Activated CD8-positive, alpha-beta T cell treated with anti-CD3 and anti-CD28 coated beads for 36 hours (primary cell): ENCODE data around the gene ZBTB8B. TPM values are rescaled to one million over a fixed set of nuclear protein-coding genes. Genes with fewer than 3 reads are reported as not detected.
"Not testable (repeated sequence)": the region's sequence is repeated elsewhere in the genome, so short reads cannot be mapped to it uniquely, and the experiment has no call there.

Experiments used
- ATAC-seq: fragments of 200-7000 bp; cut with Tn5 transposase; one replicate; pipeline ENCODE4 v1.10.0; 2021; ENCODE audit warnings: mild to moderate bottlenecking, moderate library complexity
- CTCF ChIA-PET: fragments of 350-600 bp; sonication (Branson Sonifier 250); formaldehyde crosslinking; loops from one replicate; lab custom pipeline; 2021; ENCODE audit warnings: antibody characterized with exemption; lab: Charles Lee
- POLR2A ChIA-PET: fragments of 350-600 bp; sonication (Branson Sonifier 250); formaldehyde crosslinking; loops from one replicate; lab custom pipeline; 2021; ENCODE audit warnings: antibody characterized with exemption; lab: Charles Lee
- DNase-seq: peaks from one replicate; pipeline ENCODE4 v3.0.0-alpha.2; 2020
- H3K27ac Mint-ChIP-seq: one replicate; pipeline ENCODE4 v1.8.0; 2021; ENCODE audit warnings: mild to moderate bottlenecking, mixed read lengths
- H3K27me3 Mint-ChIP-seq: one replicate; pipeline ENCODE4 v1.8.0; 2021; ENCODE audit warnings: mixed read lengths
- H3K36me3 Mint-ChIP-seq: one replicate; pipeline ENCODE4 v1.8.0; 2021; ENCODE audit warnings: low read depth, mixed read lengths
- H3K4me1 Mint-ChIP-seq: one replicate; pipeline ENCODE4 v1.8.0; 2021; ENCODE audit warnings: low read depth, mixed read lengths
- H3K4me3 Mint-ChIP-seq: one replicate; pipeline ENCODE4 v1.8.0; 2021; ENCODE audit warnings: mild to moderate bottlenecking, moderate library complexity, mixed read lengths
- H3K9me3 Mint-ChIP-seq: one replicate; pipeline ENCODE4 v1.8.0; 2021; ENCODE audit warnings: mixed read lengths
- CTCF ChIP-seq: fragments of 200-600 bp; IDR thresholded peaks from one replicate; pipeline ENCODE4 v1.8.0; 2022; ENCODE audit warnings: antibody characterized with exemption, mild to moderate bottlenecking
- intact Hi-C: fragments of 100-400 bp; cut with micrococcal nuclease; formaldehyde crosslinking; loops from one replicate; pipeline ENCODE4 v1.10.0; 2022
- total RNA-seq, 2 experiments: library from RNA; stranded (reverse); gene quantifications; one replicate each; pipeline ENCODE4 v1.2.3, GENCODE V29; 2021

Gene ZBTB8B
- total RNA-seq, 2 experiments from 2014 or later, result not detected

GRCh38 chr1:32431736-32432400 is 33.0 kb upstream of the ZBTB8B start:
- ChIA-PET POLR2A (no interaction called here), CTCF (no interaction called here)
- Mint-ChIP-seq H3K27ac (no peak overlapping the region), H3K27me3 (peaks cover 33% of the 10 kb centered on the region), H3K4me3 (no peak overlapping the region), H3K36me3 (no peaks in the 10 kb centered on the region), H3K4me1 (no peaks in the 10 kb centered on the region), H3K9me3 (no peaks in the 10 kb centered on the region)
- TF ChIP-seq CTCF, result no peak
- DNase-seq, result no peak
- intact Hi-C loops, result no loop called here
- no peak for ATAC-seq

- Mint-ChIP-seq H3K36me3 (no peaks in the 10 kb centered on the region), H3K4me1 (no peaks in the 10 kb centered on the region), H3K9me3 (peaks cover 5% of the 10 kb centered on the region), H3K4me3 (no peak overlapping the region), H3K27ac (no peak overlapping the region), H3K27me3 (peaks cover 22% of the 10 kb centered on the region)
- DNase-seq (no peak), ATAC-seq (no peak)
- TF ChIP-seq CTCF, result no peak
- POLR2A ChIA-PET, result no interaction called here
- intact Hi-C loops, result no loop called here
- CTCF ChIA-PET, result no interaction called here
Observed at GRCh38 chr1:32438136-32438535, 26.7 kb upstream of the ZBTB8B start.

GRCh38 chr1:32438777-32439176 is 26.1 kb upstream of the ZBTB8B start:
- H3K9me3 Mint-ChIP-seq, DNase-seq, H3K4me1 Mint-ChIP-seq, H3K27ac Mint-ChIP-seq, POLR2A ChIA-PET, intact Hi-C loops, H3K36me3 Mint-ChIP-seq, H3K4me3 Mint-ChIP-seq, ATAC-seq: not testable (repeated sequence)
- CTCF ChIA-PET, result interaction anchor here (1.0 kb wide), 1 partner anchor 38 kb away, joined by 3 read pairs; no protein-coding TSS in a partner anchor
- peaks cover 20% of the 10 kb centered on the region for H3K27me3 Mint-ChIP-seq

GRCh38 chr1:32441467-32441866 is 23.4 kb upstream of the ZBTB8B start:
- DNase-seq, intact Hi-C loops, H3K9me3 Mint-ChIP-seq, H3K27ac Mint-ChIP-seq, H3K36me3 Mint-ChIP-seq, ATAC-seq, POLR2A ChIA-PET, H3K4me3 Mint-ChIP-seq, CTCF ChIA-PET, H3K4me1 Mint-ChIP-seq: not testable (repeated sequence)
- peaks cover 29% of the 10 kb centered on the region for H3K27me3 Mint-ChIP-seq

- H3K36me3 Mint-ChIP-seq, result peaks cover 4% of the 10 kb centered on the region
- CTCF ChIA-PET, result interaction anchor here (0.6 to 1.9 kb wide), 6 partner anchors 22 to 265 kb away, joined by 3 to 5 read pairs (median 3); no protein-coding TSS in a partner anchor
Observed at GRCh38 chr1:32447469-32448185, 17.2 kb upstream of the ZBTB8B start.

More at GRCh38 chr1:32447469-32448185, 17.2 kb upstream of the ZBTB8B start:
- ATAC-seq, result no peak
- peaks cover 32% of the 10 kb centered on the region for H3K27me3 Mint-ChIP-seq
- POLR2A ChIA-PET, result no interaction called here
- intact Hi-C loops, result no loop called here
- no peaks in the 10 kb centered on the region for H3K4me1 Mint-ChIP-seq
- no peak for DNase-seq
- TF ChIP-seq CTCF, result no peak
- peaks cover 7% of the 10 kb centered on the region for H3K9me3 Mint-ChIP-seq
- no peak overlapping the region for H3K4me3 Mint-ChIP-seq
- H3K27ac Mint-ChIP-seq, result no peak overlapping the region
